ENCODE measurements around the gene THOP1.

THOP1 gene

GRCh38 chr19:2804156-2805004 is 19.1 kb downstream of the THOP1 start:
- DNase-seq (ENCODE audit: low read depth) = no peak

- no peak for DNase-seq (ENCODE audit: low read depth)
Measured at GRCh38 chr19:2805261-2805900, 20.1 kb downstream of the THOP1 start.

GRCh38 chr19:2805991-2806649 is 20.8 kb downstream of the THOP1 start:
- no peak for DNase-seq (ENCODE audit: low read depth)

- DNase-seq (ENCODE audit: low read depth) = no peak
Measured at GRCh38 chr19:2806736-2807378, 21.6 kb downstream of the THOP1 start.

- no peak for DNase-seq (ENCODE audit: low read depth)
Measured at GRCh38 chr19:2807379-2808128, 22.3 kb downstream of the THOP1 start.

- DNase-seq (ENCODE audit: low read depth) = no peak
Measured at GRCh38 chr19:2808129-2808941, 23.0 kb downstream of the THOP1 start.

GRCh38 chr19:2809387-2810140 is 24.3 kb downstream of the THOP1 start:
- DNase-seq (ENCODE audit: low read depth) = no peak

GRCh38 chr19:2810141-2811091 is 25.1 kb downstream of the THOP1 start:
- DNase-seq (ENCODE audit: low read depth) = no peak

- no peak for DNase-seq (ENCODE audit: low read depth)
Measured at GRCh38 chr19:2811221-2811722, 26.0 kb downstream of the THOP1 start.

GRCh38 chr19:2811735-2812413 is 26.6 kb downstream of the THOP1 start:
- no peak for DNase-seq (ENCODE audit: low read depth)

GRCh38 chr19:2812414-2813234 is 27.3 kb downstream of the THOP1 start:
- DNase-seq (ENCODE audit: low read depth) = no peak

- DNase-seq (ENCODE audit: low read depth) = no peak
Measured at GRCh38 chr19:2813235-2814160, 28.2 kb downstream of the THOP1 start.

- no peak for DNase-seq (ENCODE audit: low read depth)
Measured at GRCh38 chr19:2814426-2814825, 29.1 kb downstream of the THOP1 start.

- DNase-seq (ENCODE audit: low read depth) = no peak
Measured at GRCh38 chr19:2815191-2815614, 29.9 kb downstream of the THOP1 start.

- DNase-seq (ENCODE audit: low read depth) = no peak
Measured at GRCh38 chr19:2815923-2816322, 30.6 kb downstream of the THOP1 start.

- DNase-seq (ENCODE audit: low read depth) = no peak
Measured at GRCh38 chr19:2816641-2817040, 31.3 kb downstream of the THOP1 start.

Data from activated T-cell treated with anti-CD3 and anti-CD28 coated beads for 48 hours (primary cell).